Prostate gland (tissue), 2 donors: ENCODE measurements around the gene RINL.
A peak's percentile ranks its signal among the peaks of the same experiment; 100 is the strongest.

Experiments used
- CTCF ChIP-seq, 4 experiments: fragments of 200-600 bp in 2 of 4; fragments of 450-650 bp in 2 of 4; sonication (generic) in 2 of 4; IDR thresholded peaks; 1 replicate in 3 of 4; 2 replicates in 1 of 4; pipeline ENCODE4 v1.5.1; 2016 to 2019; ENCODE audit warnings: antibody characterized with exemption in 4 of 4, mild to moderate bottlenecking in 2 of 4, moderate library complexity in 2 of 4
- POLR2A ChIP-seq: fragments of 450-650 bp; IDR thresholded peaks from one replicate; pipeline ENCODE4 v1.6.1; 2016; ENCODE audit warnings: antibody characterized with exemption, mild to moderate bottlenecking
- POLR2AphosphoS5 ChIP-seq: sonication (generic); formaldehyde crosslinking; IDR thresholded peaks from one replicate; pipeline ENCODE4 v1.6.1; 2017; ENCODE audit warnings: antibody characterized with exemption

GRCh38 chr19:38851622-38852230, 26.3 kb downstream of the RINL start:
- TF ChIP-seq CTCF (IDR thresholded peaks at IDR 0.05) (no peak), POLR2AphosphoS5 (peak; percentile 98), POLR2A (peak; percentile 91)
